B cell (primary cell): ENCODE data around the gene BMAL2. TPM values are rescaled to one million over a fixed set of nuclear protein-coding genes. Genes with fewer than 3 reads are reported as not detected.

ENCODE experiments used
- ATAC-seq: fragments of 200-7000 bp; cut with Tn5 transposase; one replicate; pipeline ENCODE4 v1.10.0; 2021; ENCODE audit warnings: low read depth, mild to moderate bottlenecking, moderate number of reproducible peaks, moderate library complexity
- CTCF ChIA-PET: fragments of 350-600 bp; sonication (Branson Sonifier 250); formaldehyde crosslinking; loops from one replicate; lab custom pipeline; 2021; ENCODE audit warnings: antibody characterized with exemption, inconsistent platforms; lab: Charles Lee
- POLR2A ChIA-PET: fragments of 350-600 bp; sonication (Branson Sonifier 250); formaldehyde crosslinking; loops from one replicate; lab custom pipeline; 2021; ENCODE audit warnings: antibody characterized with exemption; lab: Charles Lee
- DNase-seq: peaks from one replicate; pipeline ENCODE4 v3.0.0; 2013
- H2AFZ ChIP-seq: 2 replicates; pipeline ENCODE4 v1.6.1; 2012; ENCODE audit warnings: mild to moderate bottlenecking, low read depth, low read length; ENCODE audit not compliant: insufficient read depth, poor library complexity, severe bottlenecking
- H3K27ac ChIP-seq, 2 donors: 1 replicate in 1 of 2; 2 replicates in 1 of 2; pipeline ENCODE4 v1.5.1; 2012 to 2013; ENCODE audit warnings: low read length in 2 of 2, mild to moderate bottlenecking in 2 of 2, moderate library complexity in 1 of 2
- H3K27me3 ChIP-seq, 4 experiments: fragments of 200-600 bp in 1 of 4; sonication (generic) in 1 of 4; replicated peaks in 1 of 4; 1 replicate in 2 of 4; 2 replicates in 2 of 4; pipeline versions ENCODE4 v1.6.1 to v1.7.0; 2013 to 2016; ENCODE audit warnings: low read length in 3 of 4, mild to moderate bottlenecking in 2 of 4, mixed read lengths in 1 of 4, moderate library complexity in 1 of 4; ENCODE audit not compliant: insufficient read depth in 4 of 4, control insufficient read depth in 3 of 4; ENCODE audit errors: control extremely low read depth in 1 of 4
- H3K36me3 ChIP-seq, 2 experiments: replicated peaks in 1 of 2; 1 replicate in 1 of 2; 2 replicates in 1 of 2; pipeline versions ENCODE4 v1.6.1 to v1.7.1; 2013; ENCODE audit warnings: low read length in 1 of 2; ENCODE audit not compliant: insufficient read depth in 2 of 2, control insufficient read depth in 1 of 2; ENCODE audit errors: control extremely low read depth in 1 of 2, extremely low read depth in 1 of 2
- H3K4me1 ChIP-seq, 2 donors: fragments of 200-600 bp in 1 of 2; sonication (generic) in 1 of 2; 1 replicate in 1 of 2; 2 replicates in 1 of 2; pipeline versions ENCODE4 v1.5.1 to v1.6.1; 2013 to 2017; ENCODE audit warnings: low read length in 2 of 2; ENCODE audit not compliant: control insufficient read depth in 2 of 2, insufficient read depth in 2 of 2
- H3K4me2 ChIP-seq: replicated peaks from 2 replicates; pipeline ENCODE3; 2012; ENCODE audit warnings: mild to moderate bottlenecking, low read depth, low read length; ENCODE audit not compliant: poor library complexity, severe bottlenecking
- H3K4me3 ChIP-seq, 5 experiments: fragments of 200-600 bp in 1 of 5; sonication (generic) in 1 of 5; 1 replicate in 3 of 5; 2 replicates in 2 of 5; pipeline versions ENCODE4 v1.5.1 to v1.7.0; 2011 to 2016; ENCODE audit warnings: low read length in 4 of 5, mild to moderate bottlenecking in 4 of 5, low read depth in 2 of 5, control low read depth in 1 of 5, moderate library complexity in 1 of 5; ENCODE audit not compliant: insufficient read depth in 1 of 5; ENCODE audit errors: control extremely low read depth in 1 of 5, extremely low read depth in 1 of 5
- H3K79me2 ChIP-seq: fragments of 200-600 bp; sonication (generic); one replicate; pipeline ENCODE4 v1.6.0; 2016; ENCODE audit warnings: low read length; ENCODE audit not compliant: control insufficient read depth, insufficient read depth
- H3K9ac ChIP-seq: fragments of 200-600 bp; sonication (generic); 2 replicates; pipeline ENCODE4 v1.6.1; 2017; ENCODE audit warnings: mild to moderate bottlenecking, low read length, moderate library complexity
- H3K9me3 ChIP-seq, 3 donors: one replicate each; pipeline versions ENCODE4 v1.6.1 to v1.7.1; 2013; ENCODE audit warnings: low read length in 2 of 3; ENCODE audit not compliant: control insufficient read depth in 2 of 3, insufficient read depth in 1 of 3; ENCODE audit errors: control extremely low read depth in 1 of 3
- H4K20me1 ChIP-seq: 2 replicates; pipeline ENCODE4 v1.6.0; 2012; ENCODE audit warnings: mild to moderate bottlenecking, low read length; ENCODE audit not compliant: insufficient read depth, control insufficient read depth, poor library complexity, severe bottlenecking
- H3K27ac Mint-ChIP-seq: one replicate; pipeline ENCODE4 v1.8.0; 2021; ENCODE audit warnings: mixed read lengths
- H3K27me3 Mint-ChIP-seq: one replicate; pipeline ENCODE4 v1.8.0; 2021; ENCODE audit warnings: mixed read lengths
- H3K4me1 Mint-ChIP-seq: one replicate; pipeline ENCODE4 v1.8.0; 2021; ENCODE audit warnings: mixed read lengths
- H3K4me3 Mint-ChIP-seq: one replicate; pipeline ENCODE4 v1.8.0; 2021; ENCODE audit warnings: mixed read lengths
- H3K9me3 Mint-ChIP-seq: one replicate; pipeline ENCODE4 v1.8.0; 2022; ENCODE audit warnings: mixed read lengths; ENCODE audit not compliant: insufficient read depth
- EZH2 ChIP-seq: IDR thresholded peaks from 2 replicates; pipeline ENCODE4 v1.6.1; 2012; ENCODE audit warnings: borderline replicate concordance, low read depth, mild to moderate bottlenecking, moderate library complexity, low read length; ENCODE audit not compliant: insufficient read depth, poor library complexity, severe bottlenecking
- WGBS: methylation state at CpG from one replicate; pipeline ENCODE4 v1.1.5; 2013; ENCODE audit warnings: missing lambda C conversion rate; ENCODE audit not compliant: insufficient coverage; 5-methylcytosine and 5-hydroxymethylcytosine counted together
- intact Hi-C: fragments of 100-400 bp; cut with micrococcal nuclease; formaldehyde crosslinking; loops from one replicate; pipeline ENCODE4 v1.10.0; 2022
- polyA plus RNA-seq: library from polyadenylated mRNA; depleted of rRNA; stranded (reverse); fragments of >200 nt; gene quantifications from 2 replicates; pipeline ENCODE4 v1.2.3, GENCODE V29; 2012
- total RNA-seq, 2 donors: library from RNA; stranded (reverse); fragments of 120-200 nt in 1 of 2; gene quantifications; 1 replicate in 1 of 2; 2 replicates in 1 of 2; pipeline versions ENCODE4 v1.2.3 to v1.2.4, GENCODE V29; 2013 to 2022
- TF ChIP-seq, protein P1 (sequence below): fragments of 200-600 bp; IDR thresholded peaks from one replicate; pipeline ENCODE4 v1.8.0; 2022; ENCODE audit warnings: antibody characterized with exemption, mild to moderate bottlenecking

BMAL2 gene
- total and polyA plus RNA-seq, 2 donors (not counting 1 experiment from before 2014, with no cell fraction given): 0.30 to 2.8 TPM

DNA sequence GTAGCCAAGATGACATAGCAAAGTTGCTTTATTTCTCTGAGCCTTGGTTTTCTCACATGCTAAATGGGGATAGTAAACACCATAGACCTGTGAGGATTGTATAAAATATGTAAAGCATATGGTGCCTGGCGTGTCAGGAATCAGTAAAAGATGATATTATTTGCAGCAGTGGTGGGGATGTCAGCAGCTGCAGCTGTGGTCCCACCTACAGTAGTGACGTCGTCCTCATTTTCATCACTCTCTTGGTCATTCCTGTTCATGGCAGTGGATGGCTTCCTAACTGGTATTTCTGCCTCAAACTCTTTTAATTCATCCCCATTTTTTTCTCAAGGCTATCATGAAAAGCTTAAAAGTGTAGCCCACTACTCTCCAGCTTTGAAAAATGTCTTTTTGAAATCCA, 12.1 kb downstream of the BMAL2 start:
- H3K27me3 ChIP-seq: no peaks in the 10 kb centered on the region
- H3K4me1 ChIP-seq: no peaks in the 10 kb centered on the region
- no peaks in the 10 kb centered on the region for H3K79me2 ChIP-seq
- no peaks in the 10 kb centered on the region for H4K20me1 ChIP-seq
- no peak overlapping the region for H3K4me2 ChIP-seq
- H3K27me3 Mint-ChIP-seq: no peaks in the 10 kb centered on the region
- H3K4me3 Mint-ChIP-seq: no peak overlapping the region
- H3K4me1 Mint-ChIP-seq: no peaks in the 10 kb centered on the region
- TF ChIP-seq, protein P1, sequence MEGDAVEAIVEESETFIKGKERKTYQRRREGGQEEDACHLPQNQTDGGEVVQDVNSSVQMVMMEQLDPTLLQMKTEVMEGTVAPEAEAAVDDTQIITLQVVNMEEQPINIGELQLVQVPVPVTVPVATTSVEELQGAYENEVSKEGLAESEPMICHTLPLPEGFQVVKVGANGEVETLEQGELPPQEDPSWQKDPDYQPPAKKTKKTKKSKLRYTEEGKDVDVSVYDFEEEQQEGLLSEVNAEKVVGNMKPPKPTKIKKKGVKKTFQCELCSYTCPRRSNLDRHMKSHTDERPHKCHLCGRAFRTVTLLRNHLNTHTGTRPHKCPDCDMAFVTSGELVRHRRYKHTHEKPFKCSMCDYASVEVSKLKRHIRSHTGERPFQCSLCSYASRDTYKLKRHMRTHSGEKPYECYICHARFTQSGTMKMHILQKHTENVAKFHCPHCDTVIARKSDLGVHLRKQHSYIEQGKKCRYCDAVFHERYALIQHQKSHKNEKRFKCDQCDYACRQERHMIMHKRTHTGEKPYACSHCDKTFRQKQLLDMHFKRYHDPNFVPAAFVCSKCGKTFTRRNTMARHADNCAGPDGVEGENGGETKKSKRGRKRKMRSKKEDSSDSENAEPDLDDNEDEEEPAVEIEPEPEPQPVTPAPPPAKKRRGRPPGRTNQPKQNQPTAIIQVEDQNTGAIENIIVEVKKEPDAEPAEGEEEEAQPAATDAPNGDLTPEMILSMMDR: no peak
- no peak for TF ChIP-seq EZH2
- H3K9me3 Mint-ChIP-seq: no peaks in the 10 kb centered on the region
- no peaks in the 10 kb centered on the region for H3K9me3 ChIP-seq
- H3K36me3 ChIP-seq: no peaks in the 10 kb centered on the region
- H3K9ac ChIP-seq: no peak overlapping the region
- ATAC-seq: no peak
- WGBS: 57% methylated on average over 3 of the region's 3 CpGs
- intact Hi-C loops: no loop called here
- no peak overlapping the region for H3K4me3 ChIP-seq
- ChIA-PET POLR2A (no interaction called here), CTCF (no interaction called here)
- H3K27ac ChIP-seq: no peak overlapping the region
- no peak overlapping the region for H2AFZ ChIP-seq
- DNase-seq: no peak
- H3K27ac Mint-ChIP-seq: no peak overlapping the region

DNA sequence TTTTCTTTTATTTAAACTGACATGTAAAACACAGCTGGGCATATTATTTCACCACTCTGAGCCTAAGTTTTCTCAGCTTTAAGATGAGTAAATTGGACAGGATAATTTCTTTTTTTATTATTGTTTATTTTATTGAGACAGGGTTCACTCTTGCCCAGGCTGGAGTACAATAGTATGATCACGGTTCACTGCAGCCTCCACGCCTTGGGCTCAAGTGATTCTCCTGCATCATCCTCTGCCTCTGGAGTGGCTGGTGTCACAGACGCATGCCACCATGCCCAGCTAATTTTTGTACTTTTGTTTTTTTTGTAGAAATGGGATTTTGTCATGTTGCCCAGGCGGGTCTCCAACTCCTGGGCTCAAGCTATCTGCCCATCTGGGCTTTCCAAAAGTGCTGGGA, 12.7 kb downstream of the BMAL2 start:
- no peaks in the 10 kb centered on the region for H3K27me3 Mint-ChIP-seq
- ATAC-seq: no peak
- Histone ChIP-seq H3K4me2 (no peak overlapping the region), H3K79me2 (no peaks in the 10 kb centered on the region), H2AFZ (no peak overlapping the region), H4K20me1 (no peaks in the 10 kb centered on the region), H3K36me3 (no peaks in the 10 kb centered on the region), H3K4me1 (no peaks in the 10 kb centered on the region), H3K27ac (no peak overlapping the region), H3K27me3 (no peaks in the 10 kb centered on the region), H3K9ac (no peak overlapping the region), H3K4me3 (no peak overlapping the region), H3K9me3 (no peaks in the 10 kb centered on the region)
- POLR2A ChIA-PET: no interaction called here
- no peak overlapping the region for H3K27ac Mint-ChIP-seq
- CTCF ChIA-PET: no interaction called here
- no peak overlapping the region for H3K4me3 Mint-ChIP-seq
- WGBS: 90% methylated on average over 4 of the region's 4 CpGs
- DNase-seq: no peak
- no peak for TF ChIP-seq EZH2
- TF ChIP-seq, protein P1: no peak
- H3K9me3 Mint-ChIP-seq: no peaks in the 10 kb centered on the region
- intact Hi-C loops: no loop called here
- no peaks in the 10 kb centered on the region for H3K4me1 Mint-ChIP-seq
